ENCODE results near the gene KCNMB3. TPM values are rescaled to one million over a fixed set of nuclear protein-coding genes. Genes with fewer than 3 reads are reported as not detected.

The KCNMB3 gene
- total and polyA plus RNA-seq, 7 experiments from 2014 or later, result 0.23 to 1.6 (median 0.79) TPM

Other genes starting within 250 kb of the KCNMB3 start
- 10 to 100 TPM; 20.6 to 23.7 (median 21.7) TPM for gene ZMAT3, start 179.3 kb downstream of the KCNMB3 start, total RNA-seq
- 10 to 100 TPM; 16.7 to 26.0 TPM for gene ZMAT3, start 179.3 kb downstream of the KCNMB3 start, polyA plus RNA-seq
- gene PIK3CA, start 102.8 kb downstream of the KCNMB3 start, total RNA-seq, result 10 to 100 TPM; 27.4 to 58.1 (median 43.7) TPM
- gene PIK3CA, start 102.8 kb downstream of the KCNMB3 start, polyA plus RNA-seq, result 10 to 100 TPM; 16.7 to 34.3 TPM
- 10 to 100 TPM; 33.1 to 74.9 (median 46.0) TPM for gene ZNF639, start 71.9 kb upstream of the KCNMB3 start, total RNA-seq
- 10 to 100 TPM; 61.0 to 63.4 TPM for gene ZNF639, start 71.9 kb upstream of the KCNMB3 start, polyA plus RNA-seq
- gene MFN1, start 96.6 kb upstream of the KCNMB3 start, total RNA-seq, result 10 to 100 TPM; 32.2 to 58.1 (median 40.3) TPM
- 10 to 100 TPM in 1 of 2 donors, 1 to 10 TPM in 1; 7.4 to 11.0 TPM for gene MFN1, start 96.6 kb upstream of the KCNMB3 start, polyA plus RNA-seq
- gene GNB4, start 200.4 kb upstream of the KCNMB3 start, total RNA-seq, result 10 to 100 TPM in 2 of 5 experiments, 1 to 10 TPM in 3; 1.1 to 11.3 (median 2.1) TPM
- under 1 TPM; 0.12 to 0.24 TPM for gene GNB4, start 200.4 kb upstream of the KCNMB3 start, polyA plus RNA-seq